Prostate gland (tissue), 2 donors: ENCODE results near the gene DDX51.

Source experiments
- POLR2A ChIP-seq: fragments of 450-650 bp; IDR thresholded peaks from one replicate; pipeline ENCODE4 v1.6.1; 2016; ENCODE audit warnings: antibody characterized with exemption, mild to moderate bottlenecking
- TF ChIP-seq, protein P1 (sequence below), 4 experiments: fragments of 200-600 bp in 2 of 4; fragments of 450-650 bp in 2 of 4; sonication (generic) in 2 of 4; IDR thresholded peaks; 1 replicate in 3 of 4; 2 replicates in 1 of 4; pipeline ENCODE4 v1.5.1; 2016 to 2019; ENCODE audit warnings: antibody characterized with exemption in 4 of 4, mild to moderate bottlenecking in 2 of 4, moderate library complexity in 2 of 4

DNA sequence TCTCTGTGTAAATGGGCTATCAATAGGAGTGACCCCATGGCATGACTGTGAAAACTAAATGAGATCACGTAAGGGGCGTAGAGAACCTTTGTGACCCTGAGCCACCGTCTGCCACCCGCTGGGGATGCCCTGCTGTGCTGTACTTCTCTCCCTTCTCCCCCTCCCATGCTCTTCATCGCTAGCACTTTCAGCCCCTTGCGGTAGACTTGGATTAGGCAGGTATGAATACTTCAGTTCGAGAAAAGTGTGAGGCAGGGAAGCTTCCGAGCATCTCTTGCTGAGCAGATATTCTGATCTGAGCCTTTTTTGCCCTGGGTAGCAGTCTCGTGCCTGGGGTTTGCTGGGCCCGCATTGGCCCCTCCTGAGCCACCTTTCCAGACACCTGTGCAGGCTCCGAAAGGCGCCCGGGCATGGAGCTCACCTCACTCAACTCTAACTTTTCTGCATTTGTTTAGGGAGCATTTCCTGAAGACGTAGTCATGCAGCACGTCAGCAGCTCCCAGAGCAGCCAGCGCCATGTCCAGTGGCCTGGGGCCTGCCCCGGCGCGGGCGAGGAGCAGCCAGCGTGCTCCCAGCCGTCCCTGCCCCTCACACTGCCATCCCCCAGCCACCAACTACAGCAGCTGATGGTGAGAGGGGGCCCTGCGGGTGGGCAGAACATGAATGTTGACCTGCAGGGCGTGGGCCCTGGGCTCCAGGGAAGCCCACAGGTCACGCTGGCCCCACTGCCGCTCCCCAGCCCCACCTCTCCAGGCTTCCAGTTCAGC lies 40.4 kb downstream of the DDX51 start:
- TF ChIP-seq, protein P1, sequence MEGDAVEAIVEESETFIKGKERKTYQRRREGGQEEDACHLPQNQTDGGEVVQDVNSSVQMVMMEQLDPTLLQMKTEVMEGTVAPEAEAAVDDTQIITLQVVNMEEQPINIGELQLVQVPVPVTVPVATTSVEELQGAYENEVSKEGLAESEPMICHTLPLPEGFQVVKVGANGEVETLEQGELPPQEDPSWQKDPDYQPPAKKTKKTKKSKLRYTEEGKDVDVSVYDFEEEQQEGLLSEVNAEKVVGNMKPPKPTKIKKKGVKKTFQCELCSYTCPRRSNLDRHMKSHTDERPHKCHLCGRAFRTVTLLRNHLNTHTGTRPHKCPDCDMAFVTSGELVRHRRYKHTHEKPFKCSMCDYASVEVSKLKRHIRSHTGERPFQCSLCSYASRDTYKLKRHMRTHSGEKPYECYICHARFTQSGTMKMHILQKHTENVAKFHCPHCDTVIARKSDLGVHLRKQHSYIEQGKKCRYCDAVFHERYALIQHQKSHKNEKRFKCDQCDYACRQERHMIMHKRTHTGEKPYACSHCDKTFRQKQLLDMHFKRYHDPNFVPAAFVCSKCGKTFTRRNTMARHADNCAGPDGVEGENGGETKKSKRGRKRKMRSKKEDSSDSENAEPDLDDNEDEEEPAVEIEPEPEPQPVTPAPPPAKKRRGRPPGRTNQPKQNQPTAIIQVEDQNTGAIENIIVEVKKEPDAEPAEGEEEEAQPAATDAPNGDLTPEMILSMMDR (IDR thresholded peaks at IDR 0.05) = no peak
- TF ChIP-seq POLR2A = no peak
